ENCODE measurements around the gene DNAH2.

GRCh38 chr17:7719661-7720060 lies 2.1 kb downstream of the DNAH2 start:
- no peak for TF ChIP-seq POLR2AphosphoS5 (IDR thresholded peaks at IDR 0.05; ENCODE audit: borderline replicate concordance, low read depth, low read length)
- TF ChIP-seq EZH2 (IDR thresholded peaks at IDR 0.05): no peak
- TF ChIP-seq FOXP2 (optimal IDR thresholded peaks at IDR 0.05; ENCODE audit: control extremely low read depth, extremely low read length, insufficient read depth): no peak

Measured in SK-N-MC (cell line).